Hematopoietic multipotent progenitor cell treated with erythropoietin and hydrocortisone succinate and interleukin-3 and kit ligand, for 15 days (in vitro differentiated cells): ENCODE data around the gene HIC1.

Source experiments
- DNase-seq: peaks from one replicate; pipeline ENCODE4 v3.0.0-alpha.2; 2015; ENCODE audit warnings: low spot score

HIC1 gene

DNA sequence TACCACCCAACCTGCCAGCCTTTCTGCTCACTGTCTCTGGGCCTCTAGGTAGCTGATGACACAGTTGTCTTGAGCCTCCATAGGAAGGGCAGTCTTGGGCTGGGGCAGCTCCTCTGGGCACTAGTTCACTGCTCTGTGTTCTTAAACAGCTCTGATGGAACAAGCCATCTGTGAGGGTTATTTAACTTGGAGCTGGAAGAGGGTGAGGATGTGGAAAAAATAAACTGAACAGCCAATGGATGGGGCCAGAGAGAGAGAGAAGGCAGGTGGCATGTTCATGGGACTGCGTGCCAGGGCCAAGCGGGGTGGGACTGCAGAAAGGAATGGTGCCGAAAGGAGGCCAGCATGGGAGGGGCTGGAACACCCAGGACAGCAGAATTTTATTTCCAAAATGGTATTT, 52.6 kb downstream of the HIC1 start:
- DNase-seq = no peak

DNA sequence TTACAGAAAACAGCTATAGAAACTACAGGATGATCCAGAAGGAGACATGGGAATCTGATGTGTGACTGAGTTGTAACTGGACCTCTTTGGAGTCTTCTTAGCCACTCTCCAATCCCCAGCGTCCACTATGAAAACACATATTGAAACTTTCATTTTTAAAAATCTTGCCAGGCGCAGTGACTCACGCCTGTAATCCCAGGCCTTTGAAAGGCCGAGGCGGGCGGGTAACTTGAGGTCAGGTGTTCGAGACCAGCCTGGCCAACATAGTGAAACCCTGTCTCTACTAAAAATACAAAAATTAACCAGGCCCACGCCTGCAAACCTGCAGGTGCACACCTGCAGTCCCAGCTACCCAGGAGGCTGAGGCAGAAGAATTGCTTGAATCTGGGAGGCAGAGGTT, 53.3 kb downstream of the HIC1 start:
- no peak for DNase-seq

DNA sequence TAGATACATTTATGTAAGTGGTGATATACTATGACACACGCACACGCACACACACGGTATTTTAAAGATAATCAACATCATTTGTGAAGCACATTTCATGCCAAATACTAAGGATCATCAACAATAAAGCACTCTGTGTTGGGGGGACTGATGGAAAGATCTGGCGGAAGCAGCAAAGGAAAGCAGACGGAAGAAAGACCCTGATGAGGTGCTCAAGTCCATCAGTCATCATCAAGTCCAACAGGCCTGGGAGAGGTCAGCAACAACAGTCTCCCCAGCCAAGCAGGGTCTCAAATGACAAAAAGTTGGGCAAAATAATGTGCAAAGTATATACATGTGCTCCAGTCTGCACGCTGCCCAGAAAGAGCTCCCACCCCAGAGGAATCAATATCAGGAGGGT, 55.5 kb downstream of the HIC1 start:
- DNase-seq = no peak

DNA sequence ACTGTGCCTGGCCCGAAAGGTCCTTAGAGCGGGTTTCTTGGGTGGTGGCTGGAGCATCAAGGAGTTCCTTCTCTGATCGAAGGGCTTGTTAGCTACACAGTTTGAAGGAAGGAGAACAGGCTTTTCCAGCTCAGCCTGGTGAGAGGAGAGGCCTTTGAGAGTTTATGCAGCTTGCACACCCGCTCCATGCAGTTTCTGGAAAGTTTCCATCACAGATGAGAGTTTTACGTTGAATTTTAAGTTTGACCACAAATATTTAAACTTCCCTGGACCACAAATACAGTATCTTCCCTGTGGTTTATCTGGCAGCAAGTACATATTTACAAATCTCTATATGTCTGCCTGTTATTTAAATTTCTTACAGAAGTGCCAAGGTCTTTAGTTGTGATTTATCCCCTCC, 56.8 kb downstream of the HIC1 start:
- no peak for DNase-seq
